NCI-H510A (cell line): Measurements from ENCODE around the gene CCDC69.
"Not testable (repeated sequence)": the region's sequence is repeated elsewhere in the genome, so short reads cannot be mapped to it uniquely, and the experiment has no call there.

ENCODE experiments used
- DNase-seq: peaks from one replicate; lab custom pipeline; 2025; lab: John Stamatoyannopoulos, UW

The CCDC69 gene

GRCh38 chr5:151245680-151246219 is 21.9 kb upstream of the CCDC69 start:
- DNase-seq: no peak

GRCh38 chr5:151244206-151244605 is 20.3 kb upstream of the CCDC69 start:
- DNase-seq: no peak

- no peak for DNase-seq
These were observed 19.7 kb upstream of the CCDC69 start for GRCh38 chr5:151243564-151243963.

GRCh38 chr5:151243127-151243526 is 19.2 kb upstream of the CCDC69 start:
- DNase-seq: no peak

- peak; percentile 89 for DNase-seq
These were observed 17.2 kb upstream of the CCDC69 start for GRCh38 chr5:151240924-151241635.

GRCh38 chr5:151240268-151240835 is 16.5 kb upstream of the CCDC69 start:
- not testable (repeated sequence) for DNase-seq

GRCh38 chr5:151239237-151239861 is 15.5 kb upstream of the CCDC69 start:
- no peak for DNase-seq

- DNase-seq: no peak
These were observed 14.4 kb upstream of the CCDC69 start for GRCh38 chr5:151238303-151238741.

GRCh38 chr5:151237685-151238084 is 13.8 kb upstream of the CCDC69 start:
- no peak for DNase-seq

- no peak for DNase-seq
These were observed 13.0 kb upstream of the CCDC69 start for GRCh38 chr5:151236888-151237287.

GRCh38 chr5:151235239-151235571 is 11.3 kb upstream of the CCDC69 start:
- not testable (repeated sequence) for DNase-seq

GRCh38 chr5:151234476-151235238 is 10.8 kb upstream of the CCDC69 start:
- DNase-seq: no peak

GRCh38 chr5:151233616-151234085 is 9.8 kb upstream of the CCDC69 start:
- no peak for DNase-seq

- no peak for DNase-seq
These were observed 7.5 kb upstream of the CCDC69 start for GRCh38 chr5:151231359-151231758.

- no peak for DNase-seq
These were observed 6.3 kb upstream of the CCDC69 start for GRCh38 chr5:151230048-151230680.

- no peak for DNase-seq
These were observed 5.1 kb upstream of the CCDC69 start for GRCh38 chr5:151228986-151229385.

- DNase-seq: no peak
These were observed 4.1 kb upstream of the CCDC69 start for GRCh38 chr5:151227918-151228447.

GRCh38 chr5:151225475-151225874 is 1.6 kb upstream of the CCDC69 start:
- no peak for DNase-seq

- no peak for DNase-seq
These were observed 1.2 kb upstream of the CCDC69 start for GRCh38 chr5:151225071-151225470.

GRCh38 chr5:151224372-151224771 is 480 bp upstream of the CCDC69 start:
- DNase-seq: no peak

GRCh38 chr5:151222790-151223446 is 974 bp downstream of the CCDC69 start:
- DNase-seq: no peak
